Natural killer cell (primary cell): ENCODE measurements around the gene SS18. TPM values are rescaled to one million over a fixed set of nuclear protein-coding genes. Genes with fewer than 3 reads are reported as not detected.

ENCODE experiments used
- ATAC-seq, 3 donors: fragments of 150-1000 bp in 2 of 3; fragments of 200-7000 bp in 1 of 3; cut with Tn5 transposase; 1 replicate in 1 of 3; 2 replicates in 2 of 3; pipeline ENCODE4 v1.10.0; 2021; ENCODE audit warnings: mild to moderate bottlenecking in 2 of 3, moderate library complexity in 2 of 3
- DNase-seq, 2 donors: peaks; one replicate each; pipeline versions ENCODE4 v3.0.0 to v3.0.0-alpha.2; 2013 to 2021; ENCODE audit warnings: mixed read lengths in 1 of 2
- H3K27ac ChIP-seq: one replicate; pipeline ENCODE4 v1.5.1; 2013; ENCODE audit warnings: mild to moderate bottlenecking, low read length
- H3K27me3 ChIP-seq: one replicate; pipeline ENCODE4 v1.6.1; 2013; ENCODE audit warnings: low read length; ENCODE audit not compliant: control insufficient read depth, insufficient read depth
- H3K36me3 ChIP-seq: one replicate; pipeline ENCODE4 v1.6.1; 2013; ENCODE audit warnings: low read length; ENCODE audit not compliant: control insufficient read depth, insufficient read depth
- H3K4me1 ChIP-seq: one replicate; pipeline ENCODE4 v1.6.1; 2013; ENCODE audit warnings: low read length; ENCODE audit not compliant: control insufficient read depth, insufficient read depth
- H3K4me3 ChIP-seq: one replicate; pipeline ENCODE4 v1.5.1; 2013; ENCODE audit warnings: low read length
- H3K9me3 ChIP-seq: one replicate; pipeline ENCODE4 v1.6.1; 2013; ENCODE audit warnings: low read length; ENCODE audit not compliant: control insufficient read depth, insufficient read depth
- H3K27ac Mint-ChIP-seq, 2 donors: one replicate each; pipeline ENCODE4 v1.8.0; 2022; ENCODE audit warnings: mild to moderate bottlenecking in 2 of 2, mixed read lengths in 2 of 2, moderate library complexity in 1 of 2
- H3K27me3 Mint-ChIP-seq, 2 donors: one replicate each; pipeline ENCODE4 v1.8.0; 2022; ENCODE audit warnings: low read depth in 2 of 2, mixed read lengths in 2 of 2
- H3K36me3 Mint-ChIP-seq: one replicate; pipeline ENCODE4 v1.8.0; 2022; ENCODE audit warnings: mixed read lengths
- H3K4me1 Mint-ChIP-seq, 2 donors: one replicate each; pipeline ENCODE4 v1.8.0; 2022; ENCODE audit warnings: mixed read lengths in 2 of 2
- H3K4me3 Mint-ChIP-seq: one replicate; pipeline ENCODE4 v1.8.0; 2022; ENCODE audit warnings: mild to moderate bottlenecking, moderate library complexity, mixed read lengths
- H3K9me3 Mint-ChIP-seq, 2 donors: one replicate each; pipeline ENCODE4 v1.8.0; 2022; ENCODE audit warnings: mixed read lengths in 2 of 2
- WGBS: methylation state at CpG from one replicate; pipeline ENCODE4 v1.1.7; 2013; ENCODE audit warnings: missing lambda C conversion rate; ENCODE audit not compliant: insufficient coverage; 5-methylcytosine and 5-hydroxymethylcytosine counted together
- intact Hi-C: fragments of 100-400 bp; cut with micrococcal nuclease; formaldehyde crosslinking; loops from one replicate; pipeline ENCODE4 v1.14.2; 2022
- total RNA-seq, 4 donors: library from RNA; stranded (reverse); fragments of 120-200 nt in 1 of 4; gene quantifications; one replicate each; pipeline versions ENCODE4 v1.2.3 to v1.2.4, GENCODE V29; 2013 to 2022
- TF ChIP-seq, protein P1 (sequence below): fragments of 200-600 bp; IDR thresholded peaks from one replicate; pipeline ENCODE4 v1.8.0; 2022; ENCODE audit warnings: antibody characterized with exemption

Gene SS18
- total RNA-seq, 3 donors from 2014 or later (not counting 1 experiment from before 2014, with no cell fraction given), result 72.2 to 92.2 (median 77.7) TPM

DNA sequence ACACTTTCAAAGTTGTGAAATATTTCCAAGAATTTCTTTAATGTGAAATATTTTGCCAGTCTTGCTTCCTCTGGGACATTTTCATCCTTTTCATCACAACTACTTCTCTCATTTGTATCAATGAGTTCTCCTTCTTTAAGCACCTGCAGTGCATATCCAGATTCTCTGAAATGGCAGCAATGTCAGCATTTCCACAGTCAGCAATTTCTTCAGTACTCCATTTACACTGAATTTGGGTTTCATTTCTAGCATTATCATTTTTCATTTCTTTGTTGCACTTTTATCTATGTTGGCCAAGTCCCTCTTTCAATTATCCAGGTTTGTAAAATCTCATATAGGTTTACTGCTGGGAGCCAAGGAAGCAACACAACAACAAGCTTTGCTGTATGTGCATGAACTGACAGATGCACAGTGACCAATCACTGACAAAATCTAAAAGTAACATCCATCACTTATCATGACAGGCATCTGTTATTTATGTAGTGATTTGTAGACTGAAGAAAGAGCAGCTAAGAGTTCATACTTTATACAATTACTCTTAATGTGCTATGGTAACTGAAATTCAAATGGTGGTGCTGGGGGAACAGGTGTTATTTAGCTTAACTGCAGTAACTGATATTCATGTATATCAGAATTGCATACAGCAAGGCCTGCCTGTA lies 43.9 kb downstream of the SS18 start:
- no peak overlapping the region for H3K4me3 Mint-ChIP-seq
- H3K27me3 Mint-ChIP-seq, result no peaks in the 10 kb centered on the region
- no peaks in the 10 kb centered on the region for H3K9me3 Mint-ChIP-seq
- no peaks in the 10 kb centered on the region for H3K27me3 ChIP-seq
- no peaks in the 10 kb centered on the region for H3K4me1 ChIP-seq
- peaks cover 31 to 36% of the 10 kb centered on the region in 2 donors for H3K4me1 Mint-ChIP-seq
- no peaks in the 10 kb centered on the region for H3K9me3 ChIP-seq
- H3K4me3 ChIP-seq, result no peak overlapping the region
- H3K27ac Mint-ChIP-seq, result peak overlapping the region; percentile 1 to 25
- no peak overlapping the region for H3K27ac ChIP-seq
- no peak for ATAC-seq
- peaks cover 8% of the 10 kb centered on the region for H3K36me3 ChIP-seq
- no peak for DNase-seq
- H3K36me3 Mint-ChIP-seq, result peaks cover 9% of the 10 kb centered on the region
- TF ChIP-seq, protein P1, sequence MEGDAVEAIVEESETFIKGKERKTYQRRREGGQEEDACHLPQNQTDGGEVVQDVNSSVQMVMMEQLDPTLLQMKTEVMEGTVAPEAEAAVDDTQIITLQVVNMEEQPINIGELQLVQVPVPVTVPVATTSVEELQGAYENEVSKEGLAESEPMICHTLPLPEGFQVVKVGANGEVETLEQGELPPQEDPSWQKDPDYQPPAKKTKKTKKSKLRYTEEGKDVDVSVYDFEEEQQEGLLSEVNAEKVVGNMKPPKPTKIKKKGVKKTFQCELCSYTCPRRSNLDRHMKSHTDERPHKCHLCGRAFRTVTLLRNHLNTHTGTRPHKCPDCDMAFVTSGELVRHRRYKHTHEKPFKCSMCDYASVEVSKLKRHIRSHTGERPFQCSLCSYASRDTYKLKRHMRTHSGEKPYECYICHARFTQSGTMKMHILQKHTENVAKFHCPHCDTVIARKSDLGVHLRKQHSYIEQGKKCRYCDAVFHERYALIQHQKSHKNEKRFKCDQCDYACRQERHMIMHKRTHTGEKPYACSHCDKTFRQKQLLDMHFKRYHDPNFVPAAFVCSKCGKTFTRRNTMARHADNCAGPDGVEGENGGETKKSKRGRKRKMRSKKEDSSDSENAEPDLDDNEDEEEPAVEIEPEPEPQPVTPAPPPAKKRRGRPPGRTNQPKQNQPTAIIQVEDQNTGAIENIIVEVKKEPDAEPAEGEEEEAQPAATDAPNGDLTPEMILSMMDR, result no peak
- intact Hi-C loops, result no loop called here

DNA sequence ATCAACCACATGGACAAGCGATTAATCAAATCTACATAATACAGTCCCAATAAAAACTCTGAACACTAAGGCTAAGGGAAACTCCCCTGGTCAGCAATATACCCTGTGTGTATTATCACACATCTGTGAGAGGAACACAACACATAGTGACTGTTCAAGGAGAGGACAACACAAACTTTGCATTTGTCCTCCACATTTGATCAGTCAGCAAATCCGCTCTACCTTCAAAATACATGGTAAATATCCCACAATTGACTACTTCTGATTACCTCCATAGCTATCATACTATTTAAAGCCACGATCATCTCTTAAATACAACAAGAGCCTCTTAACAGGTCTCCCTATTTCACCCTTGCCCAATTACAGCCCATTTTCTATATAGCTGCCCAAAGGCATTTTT lies 45.6 kb downstream of the SS18 start:
- peaks cover 45 to 48% of the 10 kb centered on the region in 2 donors for H3K4me1 Mint-ChIP-seq

DNA sequence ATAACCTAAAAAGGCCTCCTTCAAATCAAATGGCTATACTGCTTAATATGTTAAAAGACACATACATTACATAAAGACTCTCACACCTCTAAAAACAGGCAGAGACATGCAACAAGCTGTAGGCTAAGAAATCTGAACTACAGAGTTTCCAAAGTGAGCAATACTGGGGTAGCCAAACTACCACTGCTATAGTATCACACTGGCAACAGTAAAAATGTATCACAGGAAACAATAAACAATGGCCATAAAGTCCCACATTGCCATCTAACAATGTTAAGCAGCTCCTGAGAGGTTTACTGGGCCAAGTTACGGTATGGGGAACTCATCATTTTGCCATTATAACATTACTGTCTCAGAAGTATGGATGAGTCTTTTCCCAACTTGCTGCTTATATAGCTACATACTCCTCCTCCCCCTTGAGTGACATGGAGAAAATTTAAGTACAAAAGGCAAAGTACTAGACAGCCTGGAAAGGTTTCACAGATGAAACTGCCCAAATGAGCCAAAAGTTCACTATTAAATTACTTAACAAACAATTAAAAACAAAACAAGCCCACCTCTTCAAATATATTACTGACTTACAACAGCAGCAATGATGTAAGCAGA lies 50.3 kb downstream of the SS18 start:
- peak in 2 of 3 donors; percentile 44 to 61 for ATAC-seq
- no peak overlapping the region for H3K4me3 Mint-ChIP-seq
- peaks cover 35 to 43% of the 10 kb centered on the region in 2 donors for H3K4me1 Mint-ChIP-seq
- peak overlapping the region; percentile 39 to 46 for H3K27ac Mint-ChIP-seq
- TF ChIP-seq, protein P1, result no peak
- Histone ChIP-seq H3K36me3 (peaks cover 22% of the 10 kb centered on the region), H3K4me3 (no peak overlapping the region), H3K4me1 (no peaks in the 10 kb centered on the region), H3K27ac (no peak overlapping the region), H3K27me3 (no peaks in the 10 kb centered on the region), H3K9me3 (no peaks in the 10 kb centered on the region)
- peaks cover 12% of the 10 kb centered on the region for H3K36me3 Mint-ChIP-seq
- no peaks in the 10 kb centered on the region for H3K27me3 Mint-ChIP-seq
- intact Hi-C loops, result no loop called here
- WGBS, result 71% methylated on average over 1 of the region's 1 CpG
- H3K9me3 Mint-ChIP-seq, result no peaks in the 10 kb centered on the region
- no peak for DNase-seq

More for the DNA sequence above, 45.6 kb downstream of the SS18 start:
- DNase-seq (no peak), ATAC-seq (no peak)
- WGBS, result 99% methylated on average over 3 of the region's 3 CpGs
- Histone ChIP-seq H3K36me3 (peaks cover 8% of the 10 kb centered on the region), H3K27me3 (no peaks in the 10 kb centered on the region), H3K27ac (no peak overlapping the region), H3K4me1 (no peaks in the 10 kb centered on the region), H3K4me3 (no peak overlapping the region), H3K9me3 (no peaks in the 10 kb centered on the region)
- Mint-ChIP-seq H3K4me3 (no peak overlapping the region), H3K36me3 (peaks cover 9% of the 10 kb centered on the region), H3K27ac (no peak overlapping the region), H3K9me3 (no peaks in the 10 kb centered on the region), H3K27me3 (no peaks in the 10 kb centered on the region)
- TF ChIP-seq, protein P1, result no peak
- intact Hi-C loops, result no loop called here
